GM23338 (cell line): Measurements from ENCODE around the gene GPR55. TPM values are rescaled to one million over a fixed set of nuclear protein-coding genes. Genes with fewer than 3 reads are reported as not detected.

Source experiments
- ATAC-seq: fragments of 200-7000 bp; cut with Tn5 transposase; 3 replicates; pipeline ENCODE4 v1.9.1; 2020
- DNase-seq: peaks from one replicate; pipeline ENCODE4 v3.0.0-alpha.2; 2015; ENCODE audit warnings: low spot score
- H2AFZ ChIP-seq: fragments of 200-600 bp; sonication (generic); 2 replicates; pipeline ENCODE4 v1.8.0; 2016; ENCODE audit warnings: antibody characterized with exemption, mild to moderate bottlenecking, moderate library complexity
- H3F3A ChIP-seq: fragments of 200-600 bp; sonication (generic); replicated peaks from 2 replicates; pipeline ENCODE4 v1.8.0; 2017; ENCODE audit warnings: antibody characterized with exemption, mixed run types, low read depth
- H3K27ac ChIP-seq: fragments of 200-600 bp; sonication (generic); 2 replicates; pipeline ENCODE4 v1.6.1; 2016; ENCODE audit warnings: low read depth
- H3K27me3 ChIP-seq: fragments of 200-600 bp; sonication (generic); 2 replicates; pipeline ENCODE4 v1.8.0; 2016; ENCODE audit warnings: mild to moderate bottlenecking, mixed run types, moderate library complexity; ENCODE audit not compliant: insufficient read depth
- H3K36me3 ChIP-seq: fragments of 200-600 bp; sonication (generic); 2 replicates; pipeline ENCODE4 v1.8.0; 2016; ENCODE audit warnings: mild to moderate bottlenecking; ENCODE audit not compliant: insufficient read depth
- H3K4me1 ChIP-seq: fragments of 200-600 bp; sonication (generic); 2 replicates; pipeline ENCODE4 v1.8.0; 2016; ENCODE audit warnings: mild to moderate bottlenecking, moderate library complexity; ENCODE audit not compliant: insufficient read depth
- H3K4me2 ChIP-seq: fragments of 200-600 bp; sonication (generic); 2 replicates; pipeline ENCODE4 v1.7.1; 2017; ENCODE audit warnings: mixed run types
- H3K4me3 ChIP-seq: fragments of 200-600 bp; sonication (generic); 2 replicates; pipeline ENCODE4 v1.6.1; 2016; ENCODE audit warnings: mixed run types
- H3K79me2 ChIP-seq: fragments of 200-600 bp; sonication (generic); replicated peaks from 2 replicates; pipeline ENCODE4 v1.8.0; 2017; ENCODE audit warnings: mild to moderate bottlenecking; ENCODE audit not compliant: insufficient read depth
- H3K9me2 ChIP-seq: fragments of 200-600 bp; sonication (generic); 2 replicates; pipeline ENCODE4 v1.8.0; 2017; ENCODE audit not compliant: insufficient read depth
- H4K20me1 ChIP-seq: fragments of 200-600 bp; sonication (generic); replicated peaks from 2 replicates; pipeline ENCODE4 v1.8.0; 2017; ENCODE audit warnings: mild to moderate bottlenecking; ENCODE audit not compliant: insufficient read depth
- H3K27ac Mint-ChIP-seq: 2 replicates; pipeline ENCODE4 v1.8.0; 2020; ENCODE audit warnings: inconsistent platforms, mild to moderate bottlenecking, moderate library complexity, mixed read lengths
- H3K27me3 Mint-ChIP-seq: 3 replicates; pipeline ENCODE4 v1.8.0; 2022; ENCODE audit warnings: low read depth, mild to moderate bottlenecking, moderate library complexity, mixed read lengths, inconsistent platforms; ENCODE audit not compliant: insufficient read depth, poor library complexity
- H3K36me3 Mint-ChIP-seq: 3 replicates; pipeline ENCODE4 v1.8.0; 2021; ENCODE audit warnings: low read depth, mild to moderate bottlenecking, inconsistent platforms, moderate library complexity, mixed read lengths
- H3K4me1 Mint-ChIP-seq: 3 replicates; pipeline ENCODE4 v1.8.0; 2020; ENCODE audit warnings: mild to moderate bottlenecking, inconsistent platforms, mixed read lengths
- H3K4me3 Mint-ChIP-seq: 3 replicates; pipeline ENCODE4 v1.8.0; 2021; ENCODE audit warnings: moderate library complexity, mild to moderate bottlenecking, inconsistent platforms, mixed read lengths
- H3K9me3 Mint-ChIP-seq: 3 replicates; pipeline ENCODE4 v1.8.0; 2020; ENCODE audit warnings: moderate library complexity, mild to moderate bottlenecking, inconsistent platforms, mixed read lengths
- CREB1 ChIP-seq: fragments of 250-450 bp; sonication (Bioruptor Pico); IDR thresholded peaks from 2 replicates; pipeline ENCODE4 v1.5.0; 2020; ENCODE audit warnings: low read depth, mild to moderate bottlenecking, moderate library complexity
- CTCF ChIP-seq, 2 experiments: fragments of 200-600 bp in 1 of 2; sonication (generic) in 1 of 2; conservative IDR thresholded peaks; 2 replicates each; pipeline versions ENCODE4 v1.5.1 to v1.6.1; 2016 to 2017; ENCODE audit warnings: antibody characterized with exemption in 2 of 2, low read depth in 2 of 2, mild to moderate bottlenecking in 2 of 2, moderate library complexity in 1 of 2
- ETS1 ChIP-seq: IDR thresholded peaks from 2 replicates; pipeline ENCODE4 v1.6.1; 2016; ENCODE audit warnings: antibody characterized with exemption
- EZH2 ChIP-seq: fragments of 200-600 bp; sonication (generic); IDR thresholded peaks from one replicate; pipeline ENCODE4 v1.8.0; 2017; ENCODE audit warnings: antibody characterized with exemption, mild to moderate bottlenecking, low read depth; ENCODE audit not compliant: unreplicated experiment
- JUNB ChIP-seq: IDR thresholded peaks from one replicate; pipeline ENCODE4 v1.6.1; 2016; ENCODE audit warnings: antibody characterized with exemption; ENCODE audit not compliant: unreplicated experiment
- NANOG ChIP-seq: IDR thresholded peaks from 2 replicates; pipeline ENCODE4 v1.6.1; 2016; ENCODE audit warnings: antibody characterized with exemption, borderline replicate concordance
- POLR2AphosphoS5 ChIP-seq: IDR thresholded peaks from 2 replicates; pipeline ENCODE4 v1.6.1; 2016; ENCODE audit warnings: antibody characterized with exemption, low read depth
- REST ChIP-seq: IDR thresholded peaks from one replicate; pipeline ENCODE4 v1.6.1; 2018; ENCODE audit warnings: antibody characterized with exemption; ENCODE audit not compliant: unreplicated experiment
- STAT1 ChIP-seq: IDR thresholded peaks from one replicate; pipeline ENCODE4 v1.6.1; 2016; ENCODE audit warnings: antibody characterized with exemption; ENCODE audit not compliant: unreplicated experiment
- ZNF114 ChIP-seq: fragments of 250-450 bp; sonication (Bioruptor Pico); IDR thresholded peaks from 2 replicates; pipeline ENCODE4 v1.5.0; 2020; ENCODE audit warnings: mild to moderate bottlenecking, moderate library complexity
- ZNF331 ChIP-seq: fragments of 250-450 bp; sonication (Bioruptor Pico); IDR thresholded peaks from 2 replicates; pipeline ENCODE4 v1.5.0; 2020; ENCODE audit warnings: low read depth, mild to moderate bottlenecking, moderate library complexity
- ZNF462 ChIP-seq: fragments of 250-450 bp; sonication (Bioruptor Pico); IDR thresholded peaks from 2 replicates; pipeline ENCODE4 v1.5.0; 2020; ENCODE audit warnings: mild to moderate bottlenecking, moderate library complexity
- polyA plus RNA-seq: library from polyadenylated mRNA; unstranded; fragments of >200 nt; fragmentation: Nextera tagmentation; extraction: Ambion mirVana; gene quantifications from 2 replicates; pipeline ENCODE4 v1.2.1, GENCODE V29; 2016
- total RNA-seq: library from RNA; depleted of rRNA; stranded (reverse); fragments of >200 nt; shearing (Covaris generic); gene quantifications from 2 replicates; pipeline ENCODE4 v1.2.3, GENCODE V29; 2014

The GPR55 gene
- total and polyA plus RNA-seq, 2 experiments from 2014 or later: not detected

GRCh38 chr2:230920167-230920566 lies 4.9 kb downstream of the GPR55 start:
- peaks cover 13% of the 10 kb centered on the region for H3K4me1 Mint-ChIP-seq
- H3K36me3 Mint-ChIP-seq: no peaks in the 10 kb centered on the region
- no peak overlapping the region for H3K27ac ChIP-seq

More at GRCh38 chr2:230920167-230920566, 4.9 kb downstream of the GPR55 start:
- H3F3A ChIP-seq: no peaks in the 10 kb centered on the region
- Mint-ChIP-seq H3K4me3 (no peak overlapping the region), H3K9me3 (no peaks in the 10 kb centered on the region), H3K27me3 (peaks cover 9% of the 10 kb centered on the region), H3K27ac (no peak overlapping the region)
- H3K4me2 ChIP-seq: no peak overlapping the region
- no peaks in the 10 kb centered on the region for H4K20me1 ChIP-seq
- DNase-seq (no peak), ATAC-seq (no peak)
- H2AFZ ChIP-seq: 0 out of 2 replicates have a peak overlapping the region, but pooled peaks have one; percentile 21
- H3K79me2 ChIP-seq: no peaks in the 10 kb centered on the region
- no peaks in the 10 kb centered on the region for H3K36me3 ChIP-seq
- no peak for TF ChIP-seq CREB1 (CRISPR knock-in tag)
- TF ChIP-seq CTCF (conservative IDR thresholded peaks at IDR 0.05; ENCODE audit: low read depth in 2 of 2): no peak
- TF ChIP-seq ZNF331 (CRISPR knock-in tag): no peak
- TF ChIP-seq POLR2AphosphoS5: no peak
- no peak for TF ChIP-seq ZNF114 (CRISPR knock-in tag)
- TF ChIP-seq NANOG: no peak
- no peak for TF ChIP-seq REST
- no peak for TF ChIP-seq ZNF462 (CRISPR knock-in tag)
- TF ChIP-seq EZH2: no peak
- no peak for TF ChIP-seq ETS1
- TF ChIP-seq STAT1: no peak
- no peak for TF ChIP-seq JUNB
- no peaks in the 10 kb centered on the region for H3K9me2 ChIP-seq
- H3K4me1 ChIP-seq: no peaks in the 10 kb centered on the region
- no peaks in the 10 kb centered on the region for H3K27me3 ChIP-seq
- H3K4me3 ChIP-seq: no peak overlapping the region
